NCI-H2081 treated with DMSO at 0.1 percent for 48 hours (cell line): ENCODE measurements around the gene TOP2A.

Source experiments
- DNase-seq: peaks from one replicate; lab custom pipeline; 2025; lab: John Stamatoyannopoulos, UW

The TOP2A gene

DNA sequence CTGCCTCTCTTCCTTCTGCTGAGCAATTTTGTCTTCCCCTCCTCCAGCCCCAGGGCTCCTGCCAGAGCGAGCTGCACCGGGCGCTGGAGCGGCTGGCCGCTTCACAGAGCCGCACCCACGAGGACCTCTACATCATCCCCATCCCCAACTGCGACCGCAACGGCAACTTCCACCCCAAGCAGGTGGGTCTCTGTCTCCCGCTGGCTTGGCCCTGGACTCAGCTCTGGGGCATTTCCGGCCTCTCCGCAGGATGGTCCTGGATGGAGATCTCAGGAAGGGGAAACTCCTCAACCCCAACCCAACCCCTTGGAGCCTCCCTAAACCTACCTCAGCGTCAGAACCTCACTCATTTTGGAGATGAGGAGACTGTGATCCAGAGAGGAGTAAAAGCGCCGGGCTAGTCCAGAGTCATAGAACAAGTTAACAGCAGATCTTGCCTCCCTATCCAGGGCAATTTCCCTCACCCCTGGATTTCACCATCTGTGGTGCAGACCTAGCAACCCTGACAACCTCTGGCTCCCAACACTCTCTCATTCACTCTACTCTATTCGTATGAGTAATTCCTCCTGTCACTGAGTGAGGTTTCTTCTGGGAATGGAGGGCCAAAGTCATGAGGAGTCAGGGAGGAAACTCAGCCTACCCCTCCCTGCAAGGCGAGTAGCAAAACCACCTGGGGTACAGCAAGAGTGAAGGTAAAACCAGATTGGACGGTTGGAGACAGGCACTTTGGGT, 36.4 kb upstream of the TOP2A start:
- DNase-seq: no peak

DNA sequence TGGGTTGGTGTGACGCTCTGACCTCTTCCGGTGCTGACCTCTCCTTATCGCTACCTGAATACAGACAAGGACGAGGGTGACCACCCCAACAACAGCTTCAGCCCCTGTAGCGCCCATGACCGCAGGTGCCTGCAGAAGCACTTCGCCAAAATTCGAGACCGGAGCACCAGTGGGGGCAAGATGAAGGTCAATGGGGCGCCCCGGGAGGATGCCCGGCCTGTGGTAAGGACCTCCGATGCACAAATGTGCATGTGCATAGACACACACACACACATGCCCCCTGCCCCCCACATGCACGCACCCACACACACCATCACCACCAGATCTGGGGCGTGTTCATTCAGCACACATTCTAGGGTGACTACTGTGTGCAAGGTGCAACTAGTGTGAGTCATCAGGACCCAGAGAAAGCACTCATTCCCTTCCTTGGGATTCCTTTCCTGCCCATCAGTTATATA, 35.3 kb upstream of the TOP2A start:
- no peak for DNase-seq

DNA sequence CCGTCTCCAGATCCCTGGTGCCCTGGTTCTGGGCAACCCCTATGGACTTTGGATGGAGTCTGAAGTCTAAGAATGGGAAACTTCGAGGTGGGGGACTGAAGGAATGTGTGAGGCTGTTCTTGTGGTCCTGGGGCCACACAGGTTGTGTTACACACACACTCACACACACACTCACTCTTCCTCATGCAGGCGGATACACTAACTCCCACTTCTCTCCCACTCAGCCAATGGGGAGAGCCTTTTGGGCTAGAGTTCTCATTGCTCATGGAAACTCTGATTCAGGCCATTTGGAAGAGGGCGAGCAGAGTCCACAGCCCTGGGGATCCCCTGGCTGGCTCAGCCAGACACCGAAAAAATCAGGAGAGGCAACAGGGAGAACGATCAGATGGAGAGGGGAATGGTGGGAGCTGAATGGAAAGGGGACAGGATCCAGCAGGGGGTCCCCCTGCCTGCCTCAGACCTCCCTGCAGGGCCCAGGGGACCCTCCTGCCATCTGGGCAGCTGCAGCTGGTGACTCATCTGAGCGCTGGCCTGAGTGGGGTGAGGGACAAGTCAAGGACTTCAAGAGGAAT, 34.6 kb upstream of the TOP2A start:
- DNase-seq: no peak

DNA sequence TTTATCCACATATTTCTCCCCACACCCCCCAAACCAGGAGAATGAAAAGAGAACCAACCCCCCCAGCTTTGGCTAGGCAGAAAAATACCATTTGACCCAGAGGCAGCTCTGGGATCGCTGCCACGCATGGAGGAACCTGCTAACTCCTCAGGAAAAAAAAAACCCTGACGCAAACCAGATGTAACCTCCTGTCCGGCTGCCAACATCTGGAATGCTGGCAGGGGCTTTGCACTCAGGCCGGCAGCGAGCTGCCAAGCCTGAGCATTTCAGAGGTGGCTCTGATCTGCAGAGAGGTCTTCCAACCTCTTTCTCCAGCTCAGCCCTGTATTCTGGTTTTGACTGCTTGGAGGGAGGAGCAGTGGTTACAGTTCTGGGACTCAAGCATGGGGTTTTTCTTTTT, 33.7 kb upstream of the TOP2A start:
- no peak for DNase-seq

DNA sequence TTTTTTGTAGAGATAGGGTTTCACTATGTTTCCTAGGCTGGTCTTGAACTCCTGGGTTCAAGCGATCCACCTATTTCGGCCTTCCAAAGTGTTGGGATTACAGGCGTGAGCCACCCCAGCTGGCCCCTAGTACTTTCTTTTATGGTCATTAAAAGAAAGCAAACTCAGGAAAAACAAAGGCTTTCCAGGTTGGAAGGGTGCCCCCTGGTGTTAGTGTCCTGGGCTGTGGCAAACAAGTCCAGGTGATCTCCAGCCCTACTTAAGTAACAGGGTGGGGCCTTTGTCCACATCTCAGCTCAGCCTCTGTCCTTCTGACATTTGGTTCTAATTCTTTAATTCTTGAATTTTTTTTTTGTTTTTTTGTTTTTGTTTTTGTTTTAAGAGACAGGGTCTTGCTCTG, 32.5 kb upstream of the TOP2A start:
- DNase-seq: no peak

DNA sequence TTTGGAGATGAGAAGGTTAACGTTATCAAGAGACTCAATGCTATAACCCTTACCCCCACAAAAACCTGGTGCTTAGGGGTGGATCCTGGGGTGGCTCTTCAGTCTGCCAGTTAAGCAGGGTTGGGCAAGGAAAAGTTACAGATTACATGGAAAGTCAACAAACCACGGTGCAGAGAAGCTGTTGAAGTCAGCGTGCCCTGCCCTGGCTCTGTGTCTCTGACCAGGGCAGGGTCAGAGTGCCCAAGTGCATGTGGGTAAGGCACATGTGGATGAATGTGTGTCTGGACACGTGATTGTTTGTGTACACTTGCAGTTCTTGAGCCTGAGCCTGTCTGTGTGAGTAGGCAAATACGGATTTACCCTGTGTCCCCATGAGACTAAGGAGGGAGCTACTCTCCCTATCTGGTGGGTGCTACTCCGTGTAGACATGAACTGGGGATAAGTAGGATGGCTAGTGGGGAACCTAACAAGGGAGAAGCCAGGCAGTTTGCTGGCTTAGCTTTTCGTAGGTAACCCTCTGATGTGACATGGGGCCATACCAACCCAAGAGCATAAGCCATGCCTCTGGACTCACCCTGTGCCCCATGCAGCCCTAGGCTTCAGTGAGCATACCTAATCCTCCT, 31.1 kb upstream of the TOP2A start:
- DNase-seq: no peak

DNA sequence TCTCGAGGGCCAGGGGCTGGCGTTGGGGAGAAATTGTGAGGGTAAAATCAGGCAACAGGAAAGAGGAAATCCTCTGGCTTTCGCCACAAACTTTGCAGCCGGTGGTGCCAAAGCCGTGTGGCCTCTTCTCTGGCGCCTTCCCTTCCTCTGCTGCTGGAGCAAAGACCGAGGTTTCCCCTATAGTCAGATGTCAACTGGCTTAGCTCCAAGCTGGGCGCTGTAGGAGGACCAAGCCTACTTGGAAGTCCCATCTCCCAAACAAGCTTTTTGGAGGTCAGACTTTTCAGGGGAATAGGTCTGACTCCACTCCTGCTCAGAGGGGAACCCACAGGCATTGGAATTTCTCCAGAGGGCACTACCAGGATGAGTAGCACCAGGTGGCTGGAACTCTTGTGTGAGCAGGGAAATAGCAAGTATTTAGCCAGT, 30.5 kb upstream of the TOP2A start:
- DNase-seq: no peak

DNA sequence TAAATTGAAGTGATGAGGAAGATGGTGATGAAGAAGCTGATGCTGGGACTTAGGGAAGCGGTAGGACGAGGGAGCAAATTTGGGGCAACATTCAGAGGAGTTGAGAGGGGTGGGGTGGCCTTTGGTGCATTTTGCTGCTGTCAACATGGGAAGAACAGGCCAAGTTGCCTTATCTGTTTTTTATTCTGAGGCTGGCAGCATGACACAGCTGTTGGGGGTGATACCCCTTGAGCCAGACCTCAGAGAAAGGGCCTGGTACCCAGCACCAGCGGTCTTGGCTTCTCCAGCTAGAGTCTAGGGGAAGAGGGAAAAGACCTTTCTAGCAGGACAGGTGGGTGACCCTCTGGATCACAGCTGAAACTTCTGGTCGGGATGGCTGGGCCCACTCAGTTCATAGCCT, 30.1 kb upstream of the TOP2A start:
- DNase-seq: no peak

DNA sequence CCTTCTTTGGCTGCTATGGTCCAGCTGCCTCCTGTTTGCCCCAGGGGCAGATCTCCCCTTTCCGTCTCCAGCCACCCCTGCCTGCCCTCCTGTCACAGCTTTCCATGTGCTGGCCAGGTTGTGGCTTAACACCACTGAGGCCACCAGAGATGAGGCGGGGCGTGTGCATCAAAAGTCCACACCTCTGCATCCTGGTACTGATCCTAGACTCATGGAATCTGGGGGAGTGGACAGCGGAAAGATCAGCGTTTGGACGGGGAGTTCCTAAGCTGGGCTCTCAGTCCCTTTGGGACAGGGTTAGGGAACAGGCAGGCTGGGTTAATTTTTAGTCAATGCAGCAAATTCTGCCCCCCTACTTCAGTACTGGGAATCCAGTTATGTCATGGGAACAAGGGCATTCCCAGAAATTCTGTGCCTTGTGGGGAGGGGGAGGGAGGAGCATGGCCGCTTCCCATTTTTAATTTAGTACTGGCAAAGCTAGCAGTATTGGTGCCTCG, 29.5 kb upstream of the TOP2A start:
- DNase-seq: no peak

DNA sequence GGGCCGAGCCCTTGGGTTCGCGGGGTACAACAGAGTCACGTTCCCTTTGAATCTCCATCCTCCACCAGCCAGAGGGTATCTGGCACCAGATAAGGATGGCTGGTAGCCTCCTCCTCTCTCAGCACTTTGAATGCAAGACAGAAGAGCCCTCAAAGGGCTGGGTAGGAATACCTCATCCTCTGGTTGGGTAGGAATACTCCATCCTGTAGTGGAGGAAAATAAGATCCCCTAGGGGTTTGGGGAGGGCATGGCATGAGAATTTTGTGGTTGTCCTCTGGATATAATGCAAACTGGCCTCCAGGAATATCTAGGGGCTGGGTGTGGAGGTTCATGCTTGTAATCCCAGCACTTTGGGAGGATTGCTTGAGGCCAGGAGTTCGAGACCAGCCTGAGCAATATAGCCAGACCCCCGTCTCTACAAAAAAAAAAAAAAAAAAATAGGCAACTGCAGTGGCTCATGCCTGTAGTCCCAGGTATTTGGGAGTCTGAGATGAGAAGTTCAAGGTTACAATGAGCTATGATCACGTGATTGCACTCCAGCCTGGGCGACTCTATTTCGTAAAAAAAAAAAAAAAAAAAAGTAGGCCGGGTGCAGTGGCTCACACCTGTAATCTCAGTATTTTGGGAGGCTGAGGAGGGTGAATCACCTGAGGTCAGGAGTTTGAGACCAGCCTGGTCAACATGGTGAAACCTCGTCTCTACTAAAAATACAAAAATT, 28.2 kb upstream of the TOP2A start:
- no peak for DNase-seq

DNA sequence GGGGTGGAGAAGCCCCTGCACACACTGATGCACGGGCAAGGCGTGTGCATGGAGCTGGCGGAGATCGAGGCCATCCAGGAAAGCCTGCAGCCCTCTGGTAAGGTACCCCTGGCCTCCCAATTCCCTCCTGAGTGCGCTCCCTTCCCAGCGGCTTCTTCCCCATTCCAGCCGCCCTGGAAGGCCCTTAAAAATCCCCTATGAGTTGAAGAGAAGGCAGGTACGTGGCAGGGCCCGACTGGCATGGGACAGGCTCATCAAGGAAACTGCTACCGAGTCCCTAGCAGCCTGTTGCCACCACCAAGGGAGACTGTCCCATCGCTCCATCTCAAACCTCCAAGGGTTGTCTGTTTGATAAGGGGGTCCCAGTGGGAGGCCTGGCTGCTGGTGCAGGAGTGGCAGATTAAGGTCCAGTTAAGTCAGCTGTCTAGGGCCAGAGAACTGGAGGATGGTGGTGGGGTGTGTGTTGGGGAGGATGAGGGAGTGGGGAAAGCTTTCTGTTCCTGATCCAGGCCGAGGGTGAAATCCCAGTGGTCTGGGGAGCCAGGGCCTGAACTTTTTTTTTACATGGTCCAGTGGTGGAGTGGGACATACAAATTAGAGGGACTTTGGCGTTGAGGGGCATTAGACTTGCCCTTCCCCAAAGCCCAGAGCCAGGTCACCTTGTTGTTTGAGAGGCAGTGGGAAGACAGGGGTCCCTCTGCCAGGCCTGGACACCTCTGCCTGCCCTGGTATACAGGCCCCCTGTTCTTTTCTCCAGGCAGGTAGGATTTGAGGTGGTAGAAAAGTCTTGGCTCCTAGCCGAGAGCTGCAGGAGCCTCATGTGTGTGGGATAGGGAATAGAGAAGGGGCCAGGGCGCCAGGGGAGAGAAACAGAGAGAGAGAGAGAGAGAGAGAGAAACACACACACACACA, 26.5 kb upstream of the TOP2A start:
- DNase-seq: no peak

DNA sequence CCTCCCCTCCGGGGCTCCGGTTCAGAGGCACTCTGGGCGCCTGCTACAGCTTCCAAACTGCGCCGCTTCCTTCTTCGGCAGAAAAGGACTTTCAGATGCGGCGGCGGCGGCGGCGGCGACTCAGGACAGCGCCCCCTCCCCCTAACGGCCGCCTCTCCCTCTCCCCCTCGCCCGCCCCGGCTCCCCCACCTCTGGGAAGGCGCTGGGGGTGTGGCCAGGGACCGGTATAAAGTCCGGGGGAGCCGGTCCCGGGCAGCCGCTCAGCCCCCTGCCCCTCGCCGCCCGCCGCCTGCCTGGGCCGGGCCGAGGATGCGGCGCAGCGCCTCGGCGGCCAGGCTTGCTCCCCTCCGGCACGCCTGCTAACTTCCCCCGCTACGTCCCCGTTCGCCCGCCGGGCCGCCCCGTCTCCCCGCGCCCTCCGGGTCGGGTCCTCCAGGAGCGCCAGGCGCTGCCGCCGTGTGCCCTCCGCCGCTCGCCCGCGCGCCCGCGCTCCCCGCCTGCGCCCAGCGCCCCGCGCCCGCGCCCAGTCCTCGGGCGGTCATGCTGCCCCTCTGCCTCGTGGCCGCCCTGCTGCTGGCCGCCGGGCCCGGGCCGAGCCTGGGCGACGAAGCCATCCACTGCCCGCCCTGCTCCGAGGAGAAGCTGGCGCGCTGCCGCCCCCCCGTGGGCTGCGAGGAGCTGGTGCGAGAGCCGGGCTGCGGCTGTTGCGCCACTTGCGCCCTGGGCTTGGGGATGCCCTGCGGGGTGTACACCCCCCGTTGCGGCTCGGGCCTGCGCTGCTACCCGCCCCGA, 25.7 kb upstream of the TOP2A start, which contains the start of gene IGFBP4:
Gene IGFBP4, plus strand, starts transcription at position 255 of the 792 bp plus-strand sequence. Its CDS starts 286 bp downstream, at position 541.
- no peak for DNase-seq

DNA sequence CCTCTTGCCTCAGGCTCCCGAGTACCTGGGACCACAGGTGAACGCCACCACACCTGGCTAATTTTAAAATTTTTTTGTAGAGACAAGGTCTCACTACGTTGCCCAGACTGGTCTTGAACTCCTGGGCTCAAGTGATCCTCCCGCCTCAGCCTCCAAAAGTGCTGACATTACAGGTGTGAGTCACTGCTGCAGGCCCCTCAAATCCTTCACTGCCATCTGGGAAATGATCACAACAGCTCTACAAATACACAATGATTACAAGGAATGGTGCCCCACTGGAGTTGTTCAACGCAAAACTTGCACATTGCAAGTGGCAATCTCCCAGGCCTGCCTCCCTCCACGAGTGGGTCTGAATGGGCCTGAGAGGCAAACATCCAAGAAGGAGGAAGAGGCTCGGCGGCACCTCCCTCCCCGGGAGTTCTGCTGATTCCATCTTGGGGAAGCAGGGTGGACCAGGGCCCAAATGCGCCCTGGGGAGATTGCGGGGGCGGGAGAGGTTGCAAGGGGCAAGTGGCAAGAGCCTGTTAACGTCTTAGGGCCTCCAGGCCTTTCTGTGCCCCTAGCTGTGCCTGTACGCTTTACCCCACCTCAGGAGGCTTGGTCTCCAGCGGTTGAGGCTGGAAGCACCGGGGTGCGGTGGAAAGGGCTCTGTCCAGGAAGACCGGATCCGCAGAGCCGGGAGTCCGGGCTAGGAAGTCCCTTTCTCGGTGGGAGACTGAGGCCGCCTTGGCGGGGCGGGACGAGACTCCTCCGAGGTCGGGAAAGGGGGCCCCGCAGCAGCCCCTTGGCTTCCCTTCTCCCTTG, 24.9 kb upstream of the TOP2A start:
- DNase-seq: no peak

DNA sequence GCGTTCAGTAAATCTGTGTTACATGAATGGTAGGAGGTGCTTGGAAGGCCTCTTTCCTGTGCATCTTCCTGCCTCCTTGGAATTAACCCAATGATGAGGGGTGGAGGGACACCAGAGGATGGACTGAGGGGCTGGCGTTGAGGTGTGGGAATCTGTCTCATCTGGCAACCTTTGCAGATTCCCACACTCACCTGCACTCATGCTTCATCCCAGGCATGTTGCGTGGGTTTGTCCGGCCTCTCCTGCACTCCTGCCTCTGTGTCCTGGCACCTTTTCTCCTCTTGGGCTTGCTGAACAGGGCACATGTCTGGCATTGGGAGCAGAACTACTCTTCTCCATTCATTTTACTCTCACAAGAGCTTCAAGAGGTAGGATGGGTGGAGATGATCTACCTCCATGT, 22.5 kb upstream of the TOP2A start:
- no peak for DNase-seq

DNA sequence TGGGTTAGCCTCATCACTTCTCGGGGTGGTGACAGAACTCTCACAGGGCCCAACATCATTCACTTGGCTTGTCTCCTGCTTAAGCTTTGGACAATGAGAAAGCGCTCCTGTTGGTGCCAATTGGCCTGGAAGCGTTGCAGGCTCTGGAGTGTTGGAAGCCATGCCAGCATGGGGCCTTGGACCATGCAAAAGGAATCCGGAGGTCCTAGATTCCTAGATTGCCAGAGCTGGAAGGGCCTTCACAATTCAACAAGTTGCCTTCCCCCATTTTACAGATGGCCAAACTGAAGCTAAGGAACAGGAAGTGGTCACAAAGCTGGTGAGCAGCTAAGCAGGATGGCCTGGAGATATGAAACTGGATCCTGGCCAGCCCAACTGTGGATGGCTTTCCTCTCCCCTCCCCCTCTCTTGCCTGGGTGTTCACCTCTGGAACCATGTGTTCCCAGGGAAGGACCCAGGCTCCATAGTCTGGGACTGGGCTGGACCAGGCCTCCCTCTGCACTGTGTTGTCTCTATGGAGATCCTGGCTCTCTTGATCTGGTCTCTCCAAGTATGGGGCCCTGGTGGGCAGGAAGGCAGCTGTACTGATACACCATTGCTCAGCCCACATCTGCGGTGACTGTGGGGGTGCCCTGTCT, 19.5 kb upstream of the TOP2A start:
- DNase-seq: no peak

DNA sequence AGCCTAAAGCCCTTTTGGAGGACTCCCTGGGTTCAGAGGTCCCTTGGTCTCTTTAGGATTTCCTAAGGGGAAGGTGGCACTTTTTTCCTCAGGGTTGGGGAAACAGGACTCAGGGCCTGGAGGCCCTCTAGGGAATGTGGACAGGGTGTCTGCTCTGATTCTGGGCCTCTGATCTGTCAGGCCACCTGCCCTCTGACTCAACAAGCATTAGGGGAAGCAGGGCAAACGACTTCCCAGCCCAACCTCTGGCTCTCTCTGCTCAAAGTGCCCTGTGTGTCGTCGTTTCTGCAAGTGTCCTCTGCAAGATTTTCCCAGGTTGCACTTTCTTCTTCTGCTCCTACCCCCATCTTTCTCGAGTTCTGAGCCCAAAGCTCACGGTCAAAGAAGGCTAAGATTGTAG, 18.9 kb upstream of the TOP2A start:
- DNase-seq: no peak

DNA sequence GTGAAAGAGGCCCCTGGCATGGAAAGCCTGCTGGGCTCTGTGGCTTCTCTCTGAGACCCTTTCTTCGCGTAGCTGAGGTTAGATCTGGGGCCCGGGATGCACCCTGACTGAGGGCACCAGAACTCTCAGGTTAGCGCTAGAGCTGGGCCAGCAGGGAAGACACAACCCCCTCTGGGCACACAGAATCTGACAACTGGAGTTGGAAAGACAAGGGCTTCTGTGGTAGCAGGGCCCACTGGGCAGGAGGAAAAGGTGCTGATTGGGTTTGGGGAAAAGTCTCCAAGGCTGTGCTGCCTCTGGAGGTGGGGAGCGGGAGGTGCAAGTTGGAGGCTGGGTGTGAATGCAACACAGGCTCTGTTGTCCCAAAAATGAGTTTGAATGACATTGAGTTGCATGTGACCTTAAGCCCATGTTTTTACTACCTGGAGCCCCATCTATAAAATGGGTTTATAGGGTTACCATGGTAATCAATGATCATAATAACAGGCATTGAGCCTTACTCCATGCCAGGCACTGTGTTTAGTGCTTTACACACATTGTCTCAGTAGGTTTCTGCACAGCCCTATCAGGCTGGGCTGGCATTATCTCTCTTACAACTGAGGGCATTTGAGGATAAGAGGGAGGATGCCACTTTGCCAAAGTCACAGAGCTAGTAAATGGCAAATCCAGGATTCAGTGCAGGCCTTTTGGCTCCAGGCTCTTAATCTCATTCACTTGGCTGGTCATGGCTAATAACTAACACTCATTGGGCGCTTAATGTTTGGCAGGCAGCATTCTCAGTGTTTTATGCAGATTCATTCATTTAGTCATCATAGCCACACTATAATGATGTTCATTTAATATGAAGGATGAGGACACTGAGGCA, 16.1 kb upstream of the TOP2A start:
- no peak for DNase-seq

DNA sequence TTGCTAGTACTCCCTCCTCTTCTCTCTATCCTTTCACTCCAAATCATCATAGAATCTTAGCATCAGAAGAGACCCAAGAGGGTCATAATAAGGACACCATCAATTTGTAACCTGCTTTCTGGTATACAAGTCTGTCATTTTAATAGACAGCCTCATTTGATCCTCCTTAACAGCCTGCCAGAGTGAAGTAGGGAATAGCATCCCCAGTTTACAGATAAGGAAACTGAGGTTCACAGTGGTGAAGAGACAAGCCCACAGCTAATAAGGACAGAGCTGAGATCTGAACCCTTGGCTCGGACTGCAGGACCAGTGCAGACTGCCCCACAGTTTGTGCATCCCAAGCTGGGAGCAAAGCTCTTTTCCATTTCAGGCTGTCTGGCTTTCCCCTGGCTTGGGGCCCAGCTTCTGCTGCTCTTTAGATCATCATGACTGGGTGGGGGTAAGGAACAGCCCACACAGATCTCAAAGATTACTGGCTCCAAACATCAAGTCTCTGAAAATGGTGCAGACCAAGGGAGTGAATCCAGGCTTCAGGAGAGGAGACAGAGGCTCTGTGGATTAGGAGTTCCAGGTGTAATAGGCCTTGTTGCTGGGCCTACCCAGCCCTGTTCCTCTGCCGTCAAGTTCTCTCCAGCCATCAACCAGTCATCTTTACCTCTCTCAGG, 15.3 kb upstream of the TOP2A start:
- DNase-seq: no peak
